GM18502 (cell line): ENCODE measurements around the gene IGFBP5.

Experiments used
- ATAC-seq: cut with Tn5 transposase; IDR thresholded peaks from one replicate; pipeline ENCODE4 v1.9.1; 2021; ENCODE audit warnings: mild to moderate bottlenecking; ENCODE audit not compliant: unreplicated experiment, poor library complexity

The IGFBP5 gene, protein sequence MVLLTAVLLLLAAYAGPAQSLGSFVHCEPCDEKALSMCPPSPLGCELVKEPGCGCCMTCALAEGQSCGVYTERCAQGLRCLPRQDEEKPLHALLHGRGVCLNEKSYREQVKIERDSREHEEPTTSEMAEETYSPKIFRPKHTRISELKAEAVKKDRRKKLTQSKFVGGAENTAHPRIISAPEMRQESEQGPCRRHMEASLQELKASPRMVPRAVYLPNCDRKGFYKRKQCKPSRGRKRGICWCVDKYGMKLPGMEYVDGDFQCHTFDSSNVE

GRCh38 chr2:216695401-216695821 is at the start of gene IGFBP5:
TSS of gene IGFBP5 (minus strand) at chr2:216695549. CDS start at chr2:216694775, 774 bp downstream.
- ATAC-seq = no peak

GRCh38 chr2:216743781-216744180 is 48.4 kb upstream of the IGFBP5 start:
- ATAC-seq = no peak

- ATAC-seq = no peak
Observed at GRCh38 chr2:216742411-216742810, 47.1 kb upstream of the IGFBP5 start.

DNA sequence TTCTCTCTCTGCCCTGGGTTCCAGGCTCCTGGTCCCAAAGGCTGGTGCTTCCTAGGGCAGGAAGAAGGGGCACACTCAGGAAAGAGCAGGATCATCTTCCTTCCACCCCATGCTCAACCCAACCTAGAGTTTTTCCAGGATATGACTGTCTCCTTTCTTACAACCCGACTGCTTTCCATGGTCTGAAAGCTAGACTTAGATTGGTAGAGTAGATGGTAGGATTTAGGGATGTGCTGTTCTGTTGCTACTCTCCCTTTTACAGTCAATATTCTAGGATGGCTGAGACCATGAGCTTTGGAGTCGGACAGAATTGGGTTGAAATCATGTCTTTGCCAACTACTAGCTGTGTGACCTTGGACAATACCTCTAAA is 45.9 kb upstream of the IGFBP5 start:
- no peak for ATAC-seq

DNA sequence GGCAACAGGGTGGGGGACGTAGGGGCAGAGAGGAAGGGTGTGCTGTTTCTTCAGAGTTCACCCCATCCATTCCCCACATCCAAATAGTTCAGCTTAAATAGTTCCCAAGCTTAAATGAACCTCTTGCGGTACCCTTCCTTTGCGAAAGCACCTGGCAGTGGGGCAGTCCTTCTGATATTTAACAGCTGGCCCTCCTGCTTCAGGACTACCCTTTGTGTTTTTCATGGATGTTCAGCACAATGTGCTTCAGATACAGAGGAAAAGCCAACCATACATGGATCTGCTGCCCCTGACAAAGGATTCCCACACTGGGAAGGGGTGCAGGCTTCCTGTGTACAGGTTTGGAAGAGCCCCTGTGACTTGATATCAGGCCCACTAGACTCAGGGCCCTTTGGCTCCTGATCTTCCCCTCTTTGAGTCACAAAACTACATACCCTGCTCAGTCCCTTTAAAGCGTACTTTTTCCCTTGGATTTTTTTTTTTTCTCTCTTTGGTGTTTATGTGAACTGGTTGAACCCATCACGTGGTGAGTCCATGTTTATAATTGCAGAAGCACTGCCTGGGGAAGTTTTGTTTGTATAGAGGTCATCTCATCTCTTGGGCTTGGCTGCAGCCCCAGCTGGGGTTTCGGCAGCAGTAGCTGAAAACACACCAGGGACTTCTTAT is 45.3 kb upstream of the IGFBP5 start:
- no peak for ATAC-seq

DNA sequence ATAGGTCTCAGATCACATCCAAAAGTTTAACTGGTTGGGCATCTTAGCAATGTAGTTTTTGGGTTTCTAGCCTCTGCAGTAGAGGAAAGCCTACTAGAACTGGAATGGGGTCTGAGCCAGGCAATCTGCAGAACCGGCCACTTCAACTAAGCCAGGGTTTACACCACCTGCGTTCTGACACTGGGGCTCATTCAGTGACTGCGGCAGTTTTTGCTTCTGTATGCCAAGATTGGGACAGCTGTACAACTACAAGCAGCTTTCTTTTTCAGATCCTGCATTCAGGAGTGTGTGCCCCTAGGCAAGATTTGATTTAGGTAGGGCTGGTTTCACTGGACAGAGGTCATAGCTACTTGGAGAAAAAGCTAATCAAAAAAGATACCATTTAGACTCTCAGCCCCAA is 43.7 kb upstream of the IGFBP5 start:
- no peak for ATAC-seq

DNA sequence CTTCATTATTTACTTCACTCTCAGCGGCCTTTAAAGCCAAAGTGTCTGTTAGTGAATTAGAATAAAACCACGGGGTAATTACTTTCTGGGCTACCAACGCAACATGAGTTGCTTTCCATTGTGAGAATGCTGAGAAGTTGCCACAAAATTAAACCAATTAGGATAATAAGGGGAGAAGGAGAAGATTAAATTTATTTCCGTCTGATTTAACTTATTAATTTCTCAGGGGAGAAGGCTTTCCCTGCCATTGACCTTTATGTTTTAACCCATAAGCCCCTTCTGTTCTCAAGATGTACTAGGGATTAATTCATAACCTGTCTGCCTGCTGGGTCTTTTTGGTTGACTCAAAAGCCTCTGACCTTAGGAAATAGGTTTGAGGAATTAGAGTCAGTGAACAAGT is 42.3 kb upstream of the IGFBP5 start:
- no peak for ATAC-seq

- ATAC-seq = no peak
Observed at GRCh38 chr2:216736326-216736725, 41.0 kb upstream of the IGFBP5 start.

DNA sequence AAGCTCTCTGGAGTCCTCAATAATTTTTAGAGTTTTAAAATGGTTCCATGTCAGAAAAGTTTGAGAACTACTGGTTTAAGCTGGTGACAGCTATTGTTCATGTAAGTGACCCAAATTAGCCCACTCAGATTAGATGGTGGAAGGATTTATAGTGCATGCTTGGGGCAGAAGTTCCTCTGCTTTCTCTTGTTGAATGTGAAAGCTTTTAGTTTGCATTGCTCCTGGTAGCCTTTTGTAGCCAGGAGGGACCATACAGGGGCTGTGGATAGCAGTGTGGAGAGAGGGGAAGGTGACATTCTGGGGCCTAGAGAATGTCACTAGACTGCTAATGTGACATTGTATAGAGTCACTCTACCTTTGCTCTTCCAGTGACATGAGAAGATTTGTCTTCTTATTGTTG is 40.3 kb upstream of the IGFBP5 start:
- no peak for ATAC-seq

DNA sequence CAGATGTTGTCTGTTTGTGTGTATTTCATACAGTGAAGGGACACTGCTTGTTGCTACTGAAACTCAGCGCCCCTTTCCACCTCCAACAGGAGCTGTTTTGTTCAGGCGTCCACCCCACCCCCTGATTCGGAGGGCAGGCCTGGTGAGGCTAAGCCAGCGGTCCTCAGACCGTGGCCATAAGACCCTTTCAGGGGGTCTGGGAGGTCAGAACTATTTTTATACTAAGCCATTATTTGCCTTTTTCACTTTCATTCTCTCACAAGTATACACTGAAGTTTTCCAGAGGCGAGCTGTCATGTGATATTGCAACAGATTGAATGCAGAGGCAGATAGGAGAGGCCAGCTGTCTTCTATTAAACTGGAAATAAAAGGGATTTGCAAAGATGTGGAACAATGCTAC is 39.7 kb upstream of the IGFBP5 start:
- ATAC-seq = no peak

- ATAC-seq = no peak
Observed at GRCh38 chr2:216733046-216733445, 37.7 kb upstream of the IGFBP5 start.

- ATAC-seq = no peak
Observed at GRCh38 chr2:216732334-216732733, 37.0 kb upstream of the IGFBP5 start.

DNA sequence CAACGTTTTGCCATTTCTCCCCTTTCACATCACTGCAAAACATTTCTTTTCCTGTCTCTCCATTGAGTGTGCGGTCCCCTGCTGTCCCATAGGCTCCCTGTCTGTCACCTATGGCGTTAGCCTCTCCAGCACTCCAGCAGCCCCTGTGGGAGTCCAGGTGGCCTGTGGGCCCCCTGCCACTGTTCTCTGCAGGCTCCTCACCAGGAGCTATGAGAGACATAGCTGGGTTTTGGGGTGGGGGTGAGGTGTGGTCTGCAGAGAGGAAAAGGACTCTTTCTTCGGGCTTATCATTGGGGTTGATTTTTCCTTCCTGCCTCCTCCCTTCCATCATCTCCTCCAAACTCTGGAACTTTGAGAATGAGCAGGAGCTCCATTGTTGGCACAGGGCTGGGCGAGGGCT is 36.1 kb upstream of the IGFBP5 start:
- no peak for ATAC-seq

DNA sequence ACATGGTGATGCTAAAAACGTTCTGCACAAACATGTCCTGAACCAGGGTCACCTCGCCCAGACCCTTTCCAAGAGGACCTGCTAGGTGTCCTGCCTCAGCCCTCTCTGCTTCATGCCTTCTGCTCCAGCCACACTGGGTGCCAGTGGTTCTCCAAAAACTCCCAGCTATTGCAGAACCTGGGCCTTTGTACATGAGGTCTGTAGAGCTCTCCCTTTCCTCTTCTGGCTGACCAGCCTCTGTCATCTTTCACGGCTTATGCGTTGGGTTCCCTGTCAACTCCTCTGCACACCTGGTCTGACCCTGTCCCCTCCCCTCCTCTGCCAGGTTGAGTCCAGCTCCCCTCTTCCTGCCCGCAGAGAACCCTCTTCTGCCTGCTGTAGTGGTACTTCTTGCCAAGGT is 35.5 kb upstream of the IGFBP5 start:
- ATAC-seq = no peak

DNA sequence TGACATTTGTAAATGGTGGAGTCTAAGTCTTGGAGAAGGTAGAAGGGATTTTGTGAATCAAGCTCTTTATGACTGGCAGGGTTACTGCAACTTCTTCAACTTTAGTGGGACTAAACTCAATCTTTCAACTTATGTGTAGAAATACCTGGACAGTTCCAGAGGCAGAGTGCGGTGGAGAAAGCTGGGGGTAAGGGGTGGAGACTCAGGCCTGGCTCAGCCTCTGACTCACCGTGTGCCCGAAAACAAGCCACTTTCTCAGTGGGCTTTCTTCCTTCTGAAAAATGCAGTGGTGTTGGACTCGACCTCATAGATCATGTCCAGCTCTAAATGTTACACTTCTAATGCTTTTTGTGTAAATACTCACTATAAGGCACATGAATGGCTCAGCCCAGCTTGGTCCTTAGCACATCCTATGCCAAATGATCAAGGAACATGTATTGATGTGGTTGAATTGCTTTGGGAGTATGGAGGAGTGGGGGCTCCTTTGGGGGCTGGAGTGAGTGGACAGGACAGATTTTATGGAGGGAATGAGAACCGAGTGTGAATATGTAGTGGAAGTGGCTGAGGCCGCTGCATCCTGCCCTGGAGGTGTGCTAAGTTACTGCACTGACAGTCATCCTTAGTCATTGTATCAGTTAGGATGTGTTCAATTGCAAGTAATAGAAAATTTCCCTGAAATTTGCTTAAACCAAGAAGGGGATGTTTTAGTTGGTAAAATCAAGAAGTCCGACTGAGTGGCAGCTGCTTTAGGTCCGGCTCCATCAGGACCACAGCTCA is 32.2 kb upstream of the IGFBP5 start:
- no peak for ATAC-seq

DNA sequence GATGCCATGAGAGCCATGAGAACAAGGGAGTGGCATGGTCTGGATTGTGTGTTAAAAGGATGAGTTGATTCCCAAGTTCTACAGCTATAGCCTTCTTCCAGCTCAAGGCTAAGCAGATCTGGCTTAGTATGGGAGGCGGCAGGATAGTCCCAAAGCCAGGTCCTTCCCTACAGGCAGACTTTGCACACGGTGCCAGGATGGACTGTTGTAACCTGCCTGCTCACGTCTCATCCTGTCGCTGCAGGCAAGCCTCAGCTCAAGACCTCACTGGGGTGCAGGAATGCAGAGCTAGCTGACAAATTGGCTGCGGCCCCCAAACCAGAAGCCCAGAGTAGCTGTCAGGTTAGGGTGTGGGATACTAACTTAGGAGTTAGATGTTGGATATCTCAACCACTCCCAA is 28.8 kb upstream of the IGFBP5 start:
- no peak for ATAC-seq

DNA sequence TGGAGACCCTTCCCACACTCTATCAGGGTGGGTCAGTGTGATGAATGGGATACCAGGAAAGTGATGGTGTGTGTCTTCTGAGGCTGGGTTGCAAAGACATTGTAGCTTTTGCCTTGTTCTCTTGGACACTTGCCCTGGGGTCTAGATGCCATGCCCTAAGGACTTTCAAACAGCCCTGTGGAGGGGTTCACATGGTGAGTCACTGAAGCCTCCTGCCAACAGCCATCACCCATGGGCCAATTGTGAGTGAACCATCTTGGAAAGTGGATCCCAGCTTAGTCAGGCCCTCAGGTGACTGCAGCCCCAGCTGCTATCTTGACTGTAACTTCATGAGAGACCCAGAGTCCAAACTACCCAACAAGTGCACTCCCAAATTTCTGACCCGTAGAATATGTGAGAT is 25.8 kb upstream of the IGFBP5 start:
- no peak for ATAC-seq

GRCh38 chr2:216720722-216721121 is 25.4 kb upstream of the IGFBP5 start:
- no peak for ATAC-seq

DNA sequence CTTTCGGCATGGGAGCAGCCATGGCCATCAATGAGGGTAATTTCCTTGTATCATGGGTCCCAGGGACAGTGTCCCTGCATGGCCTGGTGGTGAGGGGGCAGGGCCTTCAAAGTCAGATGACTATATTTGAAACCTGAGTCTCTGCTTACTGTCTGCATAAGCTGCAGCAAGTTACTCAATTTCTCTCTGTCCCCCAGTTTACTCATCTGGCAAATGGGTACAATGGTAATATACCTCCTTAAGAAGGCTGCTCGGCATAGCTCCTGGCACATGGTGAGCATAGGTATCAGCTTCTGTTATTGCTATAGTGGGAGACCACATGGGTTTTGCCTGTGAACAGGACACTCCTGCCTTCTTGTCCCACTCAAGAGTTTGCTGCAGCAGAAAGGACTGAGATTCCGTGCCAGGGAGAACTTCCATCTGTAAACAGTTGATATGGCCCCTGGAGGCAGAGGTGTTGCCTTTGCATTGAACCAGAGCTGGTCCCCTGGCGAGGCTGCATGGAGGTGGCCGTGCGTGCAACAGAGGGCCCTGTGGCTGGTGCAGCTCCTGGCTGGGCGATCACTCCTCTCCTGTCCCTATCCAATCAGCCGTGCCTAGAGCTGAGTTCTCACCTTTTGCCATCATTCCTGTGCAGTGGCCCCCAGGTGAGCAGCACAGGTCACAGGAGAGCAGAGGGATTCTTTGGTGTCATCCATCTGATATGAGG is 22.7 kb upstream of the IGFBP5 start:
- no peak for ATAC-seq

DNA sequence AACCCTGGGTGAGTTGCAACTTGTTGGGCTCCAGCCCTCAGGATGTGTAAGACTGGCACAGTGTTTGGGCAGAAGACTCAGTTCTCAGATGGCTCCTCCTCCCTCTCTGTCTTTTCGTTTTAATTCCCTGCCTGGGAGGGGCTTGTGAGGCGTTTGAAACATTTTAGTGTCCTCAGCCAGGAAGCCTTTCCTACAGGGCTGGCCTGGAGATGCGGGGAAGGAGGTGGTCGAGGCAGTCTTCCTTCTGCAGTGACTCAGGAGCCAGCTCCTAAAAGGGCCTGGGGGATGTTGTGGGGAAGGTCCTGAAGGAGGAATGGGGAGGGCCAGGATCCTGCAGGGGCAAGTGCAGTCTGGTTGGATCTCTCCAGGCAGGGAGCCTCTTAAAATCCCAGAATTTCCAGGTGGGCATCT is 22.1 kb upstream of the IGFBP5 start:
- ATAC-seq = no peak

DNA sequence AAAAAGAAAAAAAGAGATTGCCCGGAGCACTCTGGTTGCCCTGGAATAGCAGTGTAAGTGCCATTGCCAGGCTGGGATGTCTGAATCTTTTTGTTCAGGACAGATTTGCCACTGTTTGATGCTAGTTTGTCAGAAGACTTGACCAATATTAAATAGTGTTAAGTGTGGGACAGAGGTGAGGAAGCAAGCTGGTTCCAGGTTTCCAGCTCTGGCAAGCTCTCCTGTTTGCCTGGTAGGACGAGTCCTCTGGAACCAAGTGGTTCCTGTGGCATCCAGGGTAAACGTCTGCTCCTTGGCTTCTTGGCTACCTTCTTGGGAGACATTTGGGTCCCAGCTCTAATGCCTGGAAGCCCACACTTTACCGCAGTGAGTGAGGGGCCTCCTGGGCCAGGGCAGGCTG is 20.8 kb upstream of the IGFBP5 start:
- no peak for ATAC-seq
